Epithelial cell of proximal tubule (primary cell): ENCODE data around the gene PSMD6. TPM values are rescaled to one million over a fixed set of nuclear protein-coding genes. Genes with fewer than 3 reads are reported as not detected.

Source experiments
- DNase-seq: peaks from one replicate; pipeline ENCODE4 v3.0.0-alpha.2; 2011; ENCODE audit warnings: low read depth
- H3K4me3 ChIP-seq: 2 replicates; pipeline ENCODE4 v1.5.1; 2011; ENCODE audit warnings: low read depth, mild to moderate bottlenecking, low read length
- total RNA-seq: library from RNA; depleted of rRNA; stranded (reverse); fragments of >200 nt; gene quantifications from 2 replicates; pipeline ENCODE4 v1.2.3, GENCODE V29; 2015
- TF ChIP-seq, protein P1 (sequence below): conservative IDR thresholded peaks from 2 replicates; pipeline ENCODE4 v1.5.1; 2012; ENCODE audit warnings: low read depth, mild to moderate bottlenecking, low read length

PSMD6 gene
- total RNA-seq, 1 donor from 2014 or later: 92.1 TPM

DNA sequence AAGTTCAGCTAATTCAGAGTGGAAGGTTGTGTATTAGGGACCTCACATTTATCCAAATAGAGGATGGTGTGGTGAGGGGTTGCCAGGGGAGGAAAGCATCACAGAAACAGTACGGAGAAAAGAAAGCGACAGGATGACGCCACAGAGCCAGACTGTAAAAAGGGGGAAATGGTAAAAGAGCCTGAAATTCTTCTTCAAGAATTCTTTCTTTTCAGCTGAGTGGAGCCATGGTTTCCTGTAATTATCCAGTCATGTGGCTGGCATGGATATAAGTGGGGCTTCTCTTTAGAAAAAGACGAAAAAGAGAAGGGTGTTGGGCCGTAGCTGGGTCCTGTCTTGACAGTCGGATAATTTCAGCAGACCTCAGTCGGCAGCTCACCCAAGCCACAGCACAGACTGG, 24.5 kb upstream of the PSMD6 start:
- DNase-seq: no peak
- TF ChIP-seq, protein P1, sequence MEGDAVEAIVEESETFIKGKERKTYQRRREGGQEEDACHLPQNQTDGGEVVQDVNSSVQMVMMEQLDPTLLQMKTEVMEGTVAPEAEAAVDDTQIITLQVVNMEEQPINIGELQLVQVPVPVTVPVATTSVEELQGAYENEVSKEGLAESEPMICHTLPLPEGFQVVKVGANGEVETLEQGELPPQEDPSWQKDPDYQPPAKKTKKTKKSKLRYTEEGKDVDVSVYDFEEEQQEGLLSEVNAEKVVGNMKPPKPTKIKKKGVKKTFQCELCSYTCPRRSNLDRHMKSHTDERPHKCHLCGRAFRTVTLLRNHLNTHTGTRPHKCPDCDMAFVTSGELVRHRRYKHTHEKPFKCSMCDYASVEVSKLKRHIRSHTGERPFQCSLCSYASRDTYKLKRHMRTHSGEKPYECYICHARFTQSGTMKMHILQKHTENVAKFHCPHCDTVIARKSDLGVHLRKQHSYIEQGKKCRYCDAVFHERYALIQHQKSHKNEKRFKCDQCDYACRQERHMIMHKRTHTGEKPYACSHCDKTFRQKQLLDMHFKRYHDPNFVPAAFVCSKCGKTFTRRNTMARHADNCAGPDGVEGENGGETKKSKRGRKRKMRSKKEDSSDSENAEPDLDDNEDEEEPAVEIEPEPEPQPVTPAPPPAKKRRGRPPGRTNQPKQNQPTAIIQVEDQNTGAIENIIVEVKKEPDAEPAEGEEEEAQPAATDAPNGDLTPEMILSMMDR: no peak

DNA sequence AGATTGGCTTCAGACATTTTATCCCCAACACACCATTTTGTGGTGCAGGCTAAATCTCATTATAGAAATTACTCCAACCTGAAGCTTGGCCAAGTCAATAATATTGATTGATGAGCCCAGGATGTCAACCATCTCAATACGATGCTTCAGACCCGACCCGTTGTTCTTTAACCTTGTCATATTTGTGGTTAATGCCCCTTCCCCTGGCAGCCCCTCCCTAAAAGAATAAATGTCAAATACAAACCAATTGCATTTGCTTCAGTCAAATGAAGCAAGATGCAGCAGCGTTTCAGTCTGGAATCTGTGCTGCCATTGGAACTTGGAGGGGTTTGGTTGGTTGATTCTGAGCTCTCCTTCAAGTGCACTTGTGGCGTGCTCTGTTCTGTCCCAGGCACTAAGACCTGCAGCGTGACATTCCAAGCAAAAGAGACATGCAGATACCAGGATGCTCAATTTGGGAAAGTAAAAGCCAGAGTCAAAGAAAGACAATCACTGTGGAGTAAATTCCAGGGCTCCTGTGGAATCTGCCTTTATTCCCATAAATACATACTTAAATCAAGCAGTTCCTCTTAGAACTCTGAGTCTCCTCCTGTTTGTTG, 23.8 kb upstream of the PSMD6 start:
- H3K4me3 ChIP-seq: no peak overlapping the region
- TF ChIP-seq, protein P1: no peak
- no peak for DNase-seq

More for the DNA sequence above, 24.5 kb upstream of the PSMD6 start:
- no peak overlapping the region for H3K4me3 ChIP-seq

DNA sequence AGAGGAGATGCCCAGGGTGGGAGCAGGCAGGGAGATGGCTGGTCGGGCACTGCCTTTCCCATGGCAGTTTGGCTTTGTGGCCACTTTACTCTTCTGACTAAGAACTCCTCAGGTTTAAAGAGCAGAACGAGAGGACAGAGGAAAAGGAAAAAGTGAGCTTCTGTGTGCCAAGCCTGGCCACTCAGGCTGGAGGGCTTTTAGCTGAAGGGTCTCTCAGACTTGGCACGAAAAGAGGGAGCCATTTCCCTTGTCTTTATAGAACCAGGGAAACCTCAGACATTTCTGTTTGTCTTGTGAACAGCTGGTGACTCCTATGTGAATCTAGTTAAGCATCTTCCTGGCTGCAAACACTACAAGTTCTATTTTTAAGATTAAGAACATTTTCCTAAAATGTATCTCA, 23.3 kb upstream of the PSMD6 start:
- TF ChIP-seq, protein P1: no peak
- no peak for DNase-seq
- H3K4me3 ChIP-seq: no peak overlapping the region

- no peak overlapping the region for H3K4me3 ChIP-seq
- no peak for DNase-seq
- TF ChIP-seq, protein P1: no peak
These were observed 19.7 kb upstream of the PSMD6 start for GRCh38 chr3:64042952-64043351.

DNA sequence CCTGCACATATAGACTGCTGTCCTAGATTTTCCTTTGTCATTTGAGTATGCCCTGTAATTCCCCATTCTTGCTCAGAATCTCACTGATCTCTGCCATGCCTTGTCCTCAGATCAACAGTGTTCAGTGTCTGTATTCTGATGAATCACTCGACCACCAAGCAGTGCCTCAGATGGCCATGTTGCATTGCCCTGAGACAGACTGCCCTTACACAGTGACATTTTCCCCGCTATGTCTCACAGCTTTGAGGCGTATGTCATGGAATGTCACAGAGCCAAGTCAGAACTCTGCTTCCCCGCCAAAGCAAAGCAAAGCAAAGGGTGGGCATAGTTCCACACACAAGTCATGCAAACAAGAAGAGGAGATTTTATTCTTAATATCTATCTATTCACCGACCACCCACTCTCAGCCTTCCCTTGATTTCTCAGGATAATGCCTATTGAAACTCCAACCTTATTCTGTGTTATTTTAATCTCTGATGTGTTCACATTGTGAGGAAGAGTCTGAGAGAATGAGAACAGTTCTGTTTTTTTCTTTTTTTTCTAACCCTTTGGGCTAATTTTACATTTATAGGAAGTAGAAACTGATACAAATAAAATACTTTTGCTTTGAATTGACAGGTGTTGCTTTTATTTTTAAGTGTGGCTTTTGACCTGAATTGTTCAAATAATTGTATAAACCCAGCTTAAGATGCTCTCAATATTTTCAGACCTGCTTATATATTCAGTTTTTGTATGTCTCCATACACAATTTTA, 16.9 kb upstream of the PSMD6 start:
- DNase-seq: no peak
- TF ChIP-seq, protein P1: no peak
- no peak overlapping the region for H3K4me3 ChIP-seq

DNA sequence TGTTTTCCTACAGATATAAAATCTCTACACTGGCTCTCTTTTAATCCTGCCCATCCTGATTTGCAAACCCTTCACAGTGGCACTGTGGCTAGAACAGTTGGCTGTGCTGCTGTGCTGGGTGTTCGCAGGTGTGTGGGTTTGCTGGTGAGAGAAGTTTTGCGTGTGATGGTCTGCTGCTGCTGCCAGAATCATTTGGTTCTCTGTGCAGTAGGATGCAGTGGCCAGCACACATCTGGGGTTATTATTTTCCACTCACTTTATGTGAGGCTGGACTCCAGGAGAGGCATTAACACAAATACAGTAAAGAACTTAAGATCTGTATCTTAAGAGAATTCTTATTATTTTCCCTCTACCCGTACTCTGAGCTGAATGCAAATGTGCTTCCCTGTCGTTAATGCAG, 16.0 kb upstream of the PSMD6 start:
- no peak for DNase-seq
- no peak overlapping the region for H3K4me3 ChIP-seq
- TF ChIP-seq, protein P1: no peak
